Endodermal cell (in vitro differentiated cells): ENCODE data around the gene CCNT1. TPM values are rescaled to one million over a fixed set of nuclear protein-coding genes. Genes with fewer than 3 reads are reported as not detected.
A peak's percentile ranks its signal among the peaks of the same experiment; 100 is the strongest.

Experiments
- DNase-seq: peaks from one replicate; pipeline ENCODE4 v3.0.0-alpha.2; 2017
- H3K27ac ChIP-seq: 2 replicates; pipeline ENCODE4 v1.5.1; 2013; ENCODE audit warnings: mild to moderate bottlenecking, low read depth, low read length, moderate library complexity
- H3K27me3 ChIP-seq: 2 replicates; pipeline ENCODE4 v1.6.1; 2013; ENCODE audit warnings: mild to moderate bottlenecking, low read length, moderate library complexity; ENCODE audit not compliant: insufficient read depth, control insufficient read depth, poor library complexity, severe bottlenecking
- H3K36me3 ChIP-seq: 2 replicates; pipeline ENCODE4 v1.7.0; 2013; ENCODE audit warnings: mild to moderate bottlenecking, low read length, moderate library complexity; ENCODE audit not compliant: control insufficient read depth, insufficient read depth
- H3K4me1 ChIP-seq: one replicate; pipeline ENCODE4 v1.7.0; 2013; ENCODE audit warnings: low read length; ENCODE audit not compliant: control insufficient read depth, insufficient read depth
- H3K4me3 ChIP-seq: 2 replicates; pipeline ENCODE4 v1.5.1; 2013; ENCODE audit warnings: mild to moderate bottlenecking, low read length, moderate library complexity
- H3K9ac ChIP-seq: 2 replicates; pipeline ENCODE4 v1.6.1; 2013; ENCODE audit warnings: mild to moderate bottlenecking, low read length, moderate library complexity; ENCODE audit not compliant: poor library complexity, severe bottlenecking; ENCODE audit errors: extremely low read depth
- H3K9me3 ChIP-seq: 2 replicates; pipeline ENCODE4 v1.6.1; 2013; ENCODE audit warnings: mild to moderate bottlenecking, low read length, moderate library complexity; ENCODE audit not compliant: control insufficient read depth
- H3K27ac Mint-ChIP-seq: 2 replicates; pipeline ENCODE4 v1.8.0; 2020; ENCODE audit warnings: mixed read lengths
- H3K27me3 Mint-ChIP-seq: 2 replicates; pipeline ENCODE4 v1.8.0; 2021; ENCODE audit warnings: mild to moderate bottlenecking, mixed read lengths; ENCODE audit not compliant: insufficient read depth
- H3K36me3 Mint-ChIP-seq: 2 replicates; pipeline ENCODE4 v1.8.0; 2020; ENCODE audit warnings: low read depth, mixed read lengths
- H3K4me1 Mint-ChIP-seq: 2 replicates; pipeline ENCODE4 v1.8.0; 2020; ENCODE audit warnings: mixed read lengths
- H3K4me3 Mint-ChIP-seq: 2 replicates; pipeline ENCODE4 v1.8.0; 2020; ENCODE audit warnings: mild to moderate bottlenecking, moderate library complexity, mixed read lengths
- H3K9me3 Mint-ChIP-seq: 2 replicates; pipeline ENCODE4 v1.8.0; 2020; ENCODE audit warnings: mild to moderate bottlenecking, mixed read lengths
- CTCF ChIP-seq: fragments of 200-600 bp; sonication (generic); conservative IDR thresholded peaks from 2 replicates; pipeline ENCODE4 v1.5.0; 2021; ENCODE audit warnings: antibody characterized with exemption, mild to moderate bottlenecking
- WGBS, 2 experiments: methylation state at CpG; one replicate each; pipeline versions ENCODE4 v1.1.5 to v1.1.7; 2013; ENCODE audit warnings: missing lambda C conversion rate in 2 of 2, mixed read lengths in 1 of 2; ENCODE audit not compliant: insufficient coverage in 1 of 2, insufficient read length in 1 of 2; 5-methylcytosine and 5-hydroxymethylcytosine counted together
- long read RNA-seq, 4 experiments: library from polyadenylated mRNA in 2 of 4; library from RNA in 1 of 4; library from capped mRNA in 1 of 4; stranded (forward) in 3 of 4; unstranded in 1 of 4; transcript quantifications; one replicate each; pipeline ENCODE4 v2.0.0, GENCODE V29; 2020 to 2021; ENCODE audit warnings: inconsistent platforms in 1 of 4
- polyA plus RNA-seq, 2 experiments: library from polyadenylated mRNA; stranded (reverse); fragments of 50-300 nt; gene quantifications; one replicate each; pipeline ENCODE4 v1.2.3, GENCODE V29; 2013
- total RNA-seq, 2 donors: library from RNA; stranded (reverse); fragmentation: NEBNext Ultra II Directional in 1 of 2; extraction: Animal tissue kit (Norgen Biotek cat#: 25700) in 1 of 2; gene quantifications; 2 replicates in 1 of 2; 3 replicates in 1 of 2; pipeline ENCODE4 v1.2.1, GENCODE V29; 2021

CCNT1 gene
- 10 to 100 TPM; 43.0 to 54.0 TPM for total RNA-seq
- 26.7 TPM for polyA plus RNA-seq (2013, experiment 1 of 2)
- 32.1 TPM for polyA plus RNA-seq (2013, experiment 2 of 2)
- long read RNA-seq, experiment 1, partial matches to known transcripts = 2 of 11 reads
- long read RNA-seq, experiment 1, other reads (novel, unspliced or antisense) = 9 of 11 reads
- long read RNA-seq, experiment 2, full-length matches to known transcripts = 2 of 17 reads
- long read RNA-seq, experiment 2, partial matches to known transcripts = 0 of 17 reads
- long read RNA-seq, experiment 2, other reads (novel, unspliced or antisense) = 15 of 17 reads
- long read RNA-seq, experiment 3, full-length matches to known transcripts = 4 of 13 reads
- long read RNA-seq, experiment 3, partial matches to known transcripts = 0 of 13 reads
- long read RNA-seq, experiment 3, other reads (novel, unspliced or antisense) = 9 of 13 reads
- long read RNA-seq, experiment 4, full-length matches to known transcripts = 5 of 15 reads
- long read RNA-seq, experiment 4, partial matches to known transcripts = 1 of 15 reads
- long read RNA-seq, experiment 4, other reads (novel, unspliced or antisense) = 9 of 15 reads

DNA sequence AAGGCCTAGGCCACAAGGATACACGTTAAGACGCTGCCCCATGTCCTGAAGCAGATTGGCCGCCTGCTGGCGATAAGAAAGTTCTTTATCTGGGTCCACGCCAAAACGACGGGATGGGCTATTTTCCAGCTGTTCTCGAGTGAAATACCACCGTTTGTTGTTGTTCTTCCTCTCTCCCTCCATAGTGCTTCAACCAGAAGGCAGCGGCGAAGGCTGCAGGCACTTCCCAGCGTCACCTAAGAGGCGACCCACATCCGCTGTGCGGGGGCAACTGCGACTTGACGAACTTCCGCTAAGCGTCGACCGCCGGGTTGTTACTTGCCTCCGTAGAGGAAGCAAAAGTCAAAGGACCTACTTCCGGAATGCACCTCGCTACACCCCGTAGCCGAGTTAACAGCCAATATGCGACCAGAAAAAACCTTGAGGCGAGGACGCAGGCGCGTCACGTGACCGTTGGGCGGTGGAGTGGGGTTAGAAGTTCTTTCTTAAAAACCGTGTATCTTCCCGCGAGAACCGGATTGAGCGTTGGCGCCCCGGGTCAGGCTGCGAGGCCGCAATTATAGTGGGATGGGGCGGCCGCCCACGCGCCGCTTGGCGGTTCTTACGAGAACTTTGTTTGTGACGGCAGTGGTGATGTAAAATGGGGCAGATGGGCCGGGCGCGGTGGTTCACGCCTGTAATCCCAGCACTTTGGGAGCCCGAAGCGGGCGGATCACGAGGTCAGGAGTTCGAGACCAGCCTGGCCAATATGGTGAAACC lies at the start of gene CCNT1:
TSS of gene CCNT1 (minus strand) at position 215 of the 759 bp plus-strand sequence. CDS start at position 183, 32 bp downstream.
- Histone ChIP-seq H3K27me3 (no peaks in the 10 kb centered on the region), H3K36me3 (peaks cover 29% of the 10 kb centered on the region), H3K9ac (peak within 1 kb of the TSS; percentile 97), H3K27ac (peak within 1 kb of the TSS; percentile 96), H3K4me1 (no peaks in the 10 kb centered on the region), H3K9me3 (peaks cover 16% of the 10 kb centered on the region), H3K4me3 (peak within 1 kb of the TSS; percentile 99)
- Mint-ChIP-seq H3K36me3 (peaks cover 28% of the 10 kb centered on the region), H3K4me3 (peak within 1 kb of the TSS; percentile 96), H3K27me3 (peaks cover 4% of the 10 kb centered on the region), H3K27ac (peak within 1 kb of the TSS; percentile 99), H3K4me1 (peaks cover 12% of the 10 kb centered on the region), H3K9me3 (peaks cover 22% of the 10 kb centered on the region)
- WGBS, 2 experiments = 0 to 1% methylated on average over 50 to 61 of the region's 61 CpGs
- peak; percentile 34 for TF ChIP-seq CTCF
- peak; percentile 100 for DNase-seq

- Mint-ChIP-seq H3K4me1 (peaks cover 7% of the 10 kb centered on the region), H3K9me3 (no peaks in the 10 kb centered on the region), H3K36me3 (peaks cover 39% of the 10 kb centered on the region), H3K27me3 (no peaks in the 10 kb centered on the region), H3K4me3 (no peak overlapping the region), H3K27ac (peak overlapping the region; percentile 5)
- H3K4me1 ChIP-seq = peaks cover 3% of the 10 kb centered on the region
- no peak overlapping the region for H3K4me3 ChIP-seq
- no peaks in the 10 kb centered on the region for H3K27me3 ChIP-seq
- H3K36me3 ChIP-seq = peaks cover 32% of the 10 kb centered on the region
- H3K9me3 ChIP-seq = no peaks in the 10 kb centered on the region
- TF ChIP-seq CTCF = no peak
- WGBS, 2 experiments = 92 to 94% methylated on average over 3 to 5 of the region's 5 CpGs
- no peak overlapping the region for H3K9ac ChIP-seq
- no peak for DNase-seq
- no peak overlapping the region for H3K27ac ChIP-seq
Measured at GRCh38 chr12:48765753-48766162, 49.3 kb upstream of the CCNT1 start.

DNA sequence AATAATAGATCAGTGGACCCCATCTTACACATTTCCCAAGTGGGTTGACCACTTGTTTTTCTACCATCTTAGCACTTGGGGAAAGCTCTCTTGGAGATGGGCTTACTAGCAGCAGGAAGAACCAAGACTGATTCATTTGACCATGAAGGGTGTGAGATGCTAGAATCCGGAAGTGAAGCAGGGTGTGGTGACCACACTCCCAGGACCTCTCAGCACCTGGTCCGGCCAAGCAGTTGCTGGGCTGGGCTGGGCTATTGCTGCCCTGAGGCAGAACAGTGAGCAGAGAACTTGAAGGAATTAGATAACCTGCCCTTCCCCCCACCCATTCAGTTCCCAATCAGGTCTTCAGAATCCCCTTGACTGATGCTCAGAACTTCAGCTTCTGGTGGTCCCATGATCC lies 48.0 kb upstream of the CCNT1 start:
- H3K27ac Mint-ChIP-seq = no peak overlapping the region
- no peaks in the 10 kb centered on the region for H3K27me3 ChIP-seq
- H3K27me3 Mint-ChIP-seq = no peaks in the 10 kb centered on the region
- TF ChIP-seq CTCF = no peak
- H3K9me3 ChIP-seq = no peaks in the 10 kb centered on the region
- no peak overlapping the region for H3K4me3 ChIP-seq
- DNase-seq = no peak
- H3K27ac ChIP-seq = no peak overlapping the region
- H3K36me3 ChIP-seq = peaks cover 25% of the 10 kb centered on the region
- no peaks in the 10 kb centered on the region for H3K9me3 Mint-ChIP-seq
- WGBS, 2 experiments = 95% methylated on average over 2 of the region's 2 CpGs; no CpG with 5 or more reads in 1 of the 2 experiments
- no peak overlapping the region for H3K9ac ChIP-seq
- H3K36me3 Mint-ChIP-seq = peaks cover 30% of the 10 kb centered on the region
- peaks cover 3% of the 10 kb centered on the region for H3K4me1 ChIP-seq
- H3K4me1 Mint-ChIP-seq = peaks cover 7% of the 10 kb centered on the region
- H3K4me3 Mint-ChIP-seq = no peak overlapping the region
